Activated T-cell treated with anti-CD3 and anti-CD28 coated beads, Interleukin-2, amount 50 U/mL, for 24 hours (primary cell): ENCODE data around the gene DDAH1.

ENCODE experiments used
- DNase-seq: peaks from one replicate; pipeline ENCODE4 v3.0.0-alpha.2; 2020
- H3K27ac Mint-ChIP-seq: 2 replicates; pipeline ENCODE4 v1.8.0; 2020; ENCODE audit warnings: mild to moderate bottlenecking, mixed read lengths
- H3K27me3 Mint-ChIP-seq: 2 replicates; pipeline ENCODE4 v1.8.0; 2020; ENCODE audit warnings: mixed read lengths
- H3K36me3 Mint-ChIP-seq: 2 replicates; pipeline ENCODE4 v1.8.0; 2020; ENCODE audit warnings: low read depth, mixed read lengths
- H3K4me1 Mint-ChIP-seq: 2 replicates; pipeline ENCODE4 v1.8.0; 2020; ENCODE audit warnings: low read depth, mixed read lengths
- H3K4me3 Mint-ChIP-seq: 2 replicates; pipeline ENCODE4 v1.8.0; 2020; ENCODE audit warnings: mild to moderate bottlenecking, moderate library complexity, mixed read lengths
- H3K9me3 Mint-ChIP-seq: 2 replicates; pipeline ENCODE4 v1.8.0; 2020; ENCODE audit warnings: mixed read lengths

DDAH1 gene

GRCh38 chr1:85319491-85319890 is 145.5 kb downstream of the DDAH1 start:
- Mint-ChIP-seq H3K4me3 (no peak overlapping the region), H3K27me3 (peaks cover 65% of the 10 kb centered on the region), H3K4me1 (peaks cover 13% of the 10 kb centered on the region), H3K9me3 (no peaks in the 10 kb centered on the region), H3K36me3 (no peaks in the 10 kb centered on the region), H3K27ac (no peak overlapping the region)
- no peak for DNase-seq

- peaks cover 13% of the 10 kb centered on the region for H3K4me1 Mint-ChIP-seq
- H3K27ac Mint-ChIP-seq: no peak overlapping the region
- DNase-seq: no peak
- H3K4me3 Mint-ChIP-seq: no peak overlapping the region
- no peaks in the 10 kb centered on the region for H3K9me3 Mint-ChIP-seq
- peaks cover 69% of the 10 kb centered on the region for H3K27me3 Mint-ChIP-seq
- no peaks in the 10 kb centered on the region for H3K36me3 Mint-ChIP-seq
These were observed 146.7 kb downstream of the DDAH1 start for GRCh38 chr1:85318217-85318616.

GRCh38 chr1:85317560-85317959 is 147.4 kb downstream of the DDAH1 start:
- Mint-ChIP-seq H3K4me3 (no peak overlapping the region), H3K27me3 (peaks cover 74% of the 10 kb centered on the region), H3K4me1 (peaks cover 13% of the 10 kb centered on the region)

GRCh38 chr1:85316321-85316720 is 148.6 kb downstream of the DDAH1 start:
- H3K4me3 Mint-ChIP-seq: no peak overlapping the region
- H3K27ac Mint-ChIP-seq: no peak overlapping the region
- no peaks in the 10 kb centered on the region for H3K9me3 Mint-ChIP-seq
- peaks cover 82% of the 10 kb centered on the region for H3K27me3 Mint-ChIP-seq
- no peaks in the 10 kb centered on the region for H3K36me3 Mint-ChIP-seq
- no peak for DNase-seq
- peaks cover 11% of the 10 kb centered on the region for H3K4me1 Mint-ChIP-seq

More at GRCh38 chr1:85317560-85317959, 147.4 kb downstream of the DDAH1 start:
- H3K27ac Mint-ChIP-seq: no peak overlapping the region
- H3K9me3 Mint-ChIP-seq: no peaks in the 10 kb centered on the region
- DNase-seq: no peak
- no peaks in the 10 kb centered on the region for H3K36me3 Mint-ChIP-seq

GRCh38 chr1:85315789-85316188 is 149.2 kb downstream of the DDAH1 start:
- H3K27ac Mint-ChIP-seq: no peak overlapping the region
- H3K9me3 Mint-ChIP-seq: no peaks in the 10 kb centered on the region
- no peak overlapping the region for H3K4me3 Mint-ChIP-seq
- DNase-seq: no peak
- peaks cover 6% of the 10 kb centered on the region for H3K4me1 Mint-ChIP-seq
- no peaks in the 10 kb centered on the region for H3K36me3 Mint-ChIP-seq
- H3K27me3 Mint-ChIP-seq: peaks cover 83% of the 10 kb centered on the region

GRCh38 chr1:85314726-85315125 is 150.2 kb downstream of the DDAH1 start:
- H3K27me3 Mint-ChIP-seq: peaks cover 83% of the 10 kb centered on the region
- H3K36me3 Mint-ChIP-seq: no peaks in the 10 kb centered on the region
- no peak overlapping the region for H3K27ac Mint-ChIP-seq
- DNase-seq: no peak
- H3K9me3 Mint-ChIP-seq: no peaks in the 10 kb centered on the region
- no peak overlapping the region for H3K4me3 Mint-ChIP-seq
- H3K4me1 Mint-ChIP-seq: no peaks in the 10 kb centered on the region

- no peaks in the 10 kb centered on the region for H3K36me3 Mint-ChIP-seq
- H3K4me1 Mint-ChIP-seq: no peaks in the 10 kb centered on the region
- no peak overlapping the region for H3K4me3 Mint-ChIP-seq
- DNase-seq: no peak
- no peaks in the 10 kb centered on the region for H3K9me3 Mint-ChIP-seq
- peaks cover 85% of the 10 kb centered on the region for H3K27me3 Mint-ChIP-seq
- H3K27ac Mint-ChIP-seq: no peak overlapping the region
These were observed 150.9 kb downstream of the DDAH1 start for GRCh38 chr1:85313888-85314696.

GRCh38 chr1:85311818-85312217 is 153.1 kb downstream of the DDAH1 start:
- Mint-ChIP-seq H3K4me3 (no peak overlapping the region), H3K4me1 (peaks cover 11% of the 10 kb centered on the region), H3K27ac (no peak overlapping the region), H3K36me3 (no peaks in the 10 kb centered on the region), H3K27me3 (peaks cover 75% of the 10 kb centered on the region), H3K9me3 (no peaks in the 10 kb centered on the region)
- DNase-seq: no peak

GRCh38 chr1:85308833-85309350 is 156.1 kb downstream of the DDAH1 start:
- no peak overlapping the region for H3K4me3 Mint-ChIP-seq
- H3K36me3 Mint-ChIP-seq: no peaks in the 10 kb centered on the region

GRCh38 chr1:85307987-85308832 is 156.7 kb downstream of the DDAH1 start:
- peaks cover 71% of the 10 kb centered on the region for H3K27me3 Mint-ChIP-seq
- no peak overlapping the region for H3K27ac Mint-ChIP-seq
- no peaks in the 10 kb centered on the region for H3K36me3 Mint-ChIP-seq
- peak; percentile 77 for DNase-seq
- peaks cover 11% of the 10 kb centered on the region for H3K4me1 Mint-ChIP-seq
- peak overlapping the region; percentile 11 for H3K4me3 Mint-ChIP-seq
- no peaks in the 10 kb centered on the region for H3K9me3 Mint-ChIP-seq

More at GRCh38 chr1:85308833-85309350, 156.1 kb downstream of the DDAH1 start:
- Mint-ChIP-seq H3K27me3 (peaks cover 74% of the 10 kb centered on the region), H3K9me3 (no peaks in the 10 kb centered on the region), H3K4me1 (peaks cover 11% of the 10 kb centered on the region), H3K27ac (no peak overlapping the region)
- DNase-seq: no peak

GRCh38 chr1:85306236-85306635 is 158.7 kb downstream of the DDAH1 start:
- Mint-ChIP-seq H3K4me3 (no peak overlapping the region), H3K36me3 (no peaks in the 10 kb centered on the region), H3K4me1 (peaks cover 11% of the 10 kb centered on the region), H3K9me3 (no peaks in the 10 kb centered on the region), H3K27ac (no peak overlapping the region), H3K27me3 (peaks cover 76% of the 10 kb centered on the region)
- no peak for DNase-seq

GRCh38 chr1:85303440-85304162 is 161.4 kb downstream of the DDAH1 start:
- no peak overlapping the region for H3K4me3 Mint-ChIP-seq
- DNase-seq: no peak
- peaks cover 70% of the 10 kb centered on the region for H3K27me3 Mint-ChIP-seq
- H3K4me1 Mint-ChIP-seq: peaks cover 14% of the 10 kb centered on the region
- H3K9me3 Mint-ChIP-seq: no peaks in the 10 kb centered on the region
- H3K36me3 Mint-ChIP-seq: no peaks in the 10 kb centered on the region
- H3K27ac Mint-ChIP-seq: no peak overlapping the region

GRCh38 chr1:85300140-85300539 is 164.8 kb downstream of the DDAH1 start:
- Mint-ChIP-seq H3K9me3 (no peaks in the 10 kb centered on the region), H3K36me3 (no peaks in the 10 kb centered on the region), H3K27me3 (peaks cover 64% of the 10 kb centered on the region), H3K27ac (no peak overlapping the region), H3K4me1 (peaks cover 29% of the 10 kb centered on the region), H3K4me3 (no peak overlapping the region)
- DNase-seq: no peak
